Measurements from ENCODE around the gene UBAC1.
"Not testable (repeated sequence)": the region's sequence is repeated elsewhere in the genome, so short reads cannot be mapped to it uniquely, and the experiment has no call there.

Gene UBAC1

GRCh38 chr9:135978642-135979546 lies 17.7 kb upstream of the UBAC1 start:
- no peak for TF ChIP-seq ZNF274 (IDR thresholded peaks at IDR 0.05; ENCODE audit: low read depth, low read length)
- no peak overlapping the region for H3K4me3 ChIP-seq (ENCODE audit: low read length)

GRCh38 chr9:135976944-135977343 lies 15.8 kb upstream of the UBAC1 start:
- H3K4me3 ChIP-seq (ENCODE audit: low read length), result no peak overlapping the region
- TF ChIP-seq ZNF274 (IDR thresholded peaks at IDR 0.05; ENCODE audit: low read depth, low read length), result no peak

- no peak overlapping the region for H3K4me3 ChIP-seq (ENCODE audit: low read length)
- no peak for TF ChIP-seq ZNF274 (IDR thresholded peaks at IDR 0.05; ENCODE audit: low read depth, low read length)
Observed at GRCh38 chr9:135976531-135976930, 15.4 kb upstream of the UBAC1 start.

GRCh38 chr9:135975834-135976233 lies 14.7 kb upstream of the UBAC1 start:
- no peak for TF ChIP-seq ZNF274 (IDR thresholded peaks at IDR 0.05; ENCODE audit: low read depth, low read length)
- H3K4me3 ChIP-seq (ENCODE audit: low read length), result no peak overlapping the region

GRCh38 chr9:135974220-135974573 lies 13.0 kb upstream of the UBAC1 start:
- H3K4me3 ChIP-seq (ENCODE audit: low read length), result no peak overlapping the region
- TF ChIP-seq ZNF274 (IDR thresholded peaks at IDR 0.05; ENCODE audit: low read depth, low read length), result no peak

- no peak overlapping the region for H3K4me3 ChIP-seq (ENCODE audit: low read length)
Observed at GRCh38 chr9:135973277-135974219, 12.4 kb upstream of the UBAC1 start.

GRCh38 chr9:135971892-135972291 lies 10.7 kb upstream of the UBAC1 start:
- no peak overlapping the region for H3K4me3 ChIP-seq (ENCODE audit: low read length)
- TF ChIP-seq ZNF274 (IDR thresholded peaks at IDR 0.05; ENCODE audit: low read depth, low read length), result no peak

More at GRCh38 chr9:135973277-135974219, 12.4 kb upstream of the UBAC1 start:
- TF ChIP-seq ZNF274 (IDR thresholded peaks at IDR 0.05; ENCODE audit: low read depth, low read length), result no peak

DNA sequence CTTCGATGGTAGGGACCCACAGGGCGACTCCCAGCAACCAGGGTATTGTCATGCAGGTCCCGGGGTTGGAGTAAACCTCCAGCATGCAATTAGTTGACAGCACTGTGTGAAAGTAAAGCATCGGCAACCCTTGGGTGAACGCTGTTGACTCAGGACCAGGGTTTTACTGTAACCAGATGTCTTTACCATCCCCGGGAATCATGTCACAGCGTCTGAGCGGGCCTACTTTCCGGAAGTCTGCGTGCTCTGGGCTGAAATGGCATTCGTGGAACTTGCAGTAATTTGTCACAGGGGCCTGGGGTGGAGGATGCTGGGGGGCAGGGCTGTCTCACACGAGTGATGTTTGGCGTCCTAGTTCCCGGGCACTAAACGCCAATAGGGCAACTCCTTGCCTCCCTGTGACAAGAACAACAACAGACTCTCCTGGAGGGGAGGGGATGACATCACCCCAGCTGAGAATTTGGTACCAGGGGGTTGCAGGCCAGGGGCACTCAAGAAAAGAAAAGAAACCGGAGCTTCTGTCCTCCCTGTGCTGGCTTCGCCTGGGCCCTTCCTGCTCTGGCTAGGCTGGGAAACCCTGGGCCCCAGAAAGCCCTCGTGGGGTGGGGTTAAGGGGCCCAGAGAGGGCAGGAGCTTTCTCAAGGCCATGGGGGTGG lies 10.1 kb upstream of the UBAC1 start:
- no peak overlapping the region for H3K4me3 ChIP-seq (ENCODE audit: low read length)
- no peak for TF ChIP-seq ZNF274 (IDR thresholded peaks at IDR 0.05; ENCODE audit: low read depth, low read length)

- no peak overlapping the region for H3K4me3 ChIP-seq (ENCODE audit: low read length)
- no peak for TF ChIP-seq ZNF274 (IDR thresholded peaks at IDR 0.05; ENCODE audit: low read depth, low read length)
Observed at GRCh38 chr9:135970128-135970815, 9.1 kb upstream of the UBAC1 start.

GRCh38 chr9:135969064-135969683 lies 8.0 kb upstream of the UBAC1 start:
- no peak overlapping the region for H3K4me3 ChIP-seq (ENCODE audit: low read length)
- no peak for TF ChIP-seq ZNF274 (IDR thresholded peaks at IDR 0.05; ENCODE audit: low read depth, low read length)

DNA sequence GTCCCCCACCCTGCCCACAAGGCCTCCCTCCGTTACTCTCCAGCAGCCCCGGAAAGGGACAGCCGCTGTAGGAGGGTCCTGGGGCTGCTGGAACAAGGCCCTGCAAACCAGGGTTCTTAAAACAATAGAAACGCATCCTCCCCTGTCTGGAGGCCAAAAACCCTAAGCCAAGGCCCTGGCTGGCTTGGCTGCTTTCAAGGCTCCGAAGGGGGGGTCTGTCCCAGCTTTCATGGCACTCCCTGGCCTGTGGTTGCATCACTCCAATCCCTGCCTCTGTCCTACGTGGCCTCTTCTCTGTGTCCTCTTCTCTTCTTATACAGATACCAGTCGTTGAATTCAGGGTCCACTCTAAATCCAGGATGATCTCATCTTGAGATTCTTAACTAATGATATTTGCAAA lies 7.4 kb upstream of the UBAC1 start:
- no peak overlapping the region for H3K4me3 ChIP-seq (ENCODE audit: low read length)
- no peak for TF ChIP-seq ZNF274 (IDR thresholded peaks at IDR 0.05; ENCODE audit: low read depth, low read length)

DNA sequence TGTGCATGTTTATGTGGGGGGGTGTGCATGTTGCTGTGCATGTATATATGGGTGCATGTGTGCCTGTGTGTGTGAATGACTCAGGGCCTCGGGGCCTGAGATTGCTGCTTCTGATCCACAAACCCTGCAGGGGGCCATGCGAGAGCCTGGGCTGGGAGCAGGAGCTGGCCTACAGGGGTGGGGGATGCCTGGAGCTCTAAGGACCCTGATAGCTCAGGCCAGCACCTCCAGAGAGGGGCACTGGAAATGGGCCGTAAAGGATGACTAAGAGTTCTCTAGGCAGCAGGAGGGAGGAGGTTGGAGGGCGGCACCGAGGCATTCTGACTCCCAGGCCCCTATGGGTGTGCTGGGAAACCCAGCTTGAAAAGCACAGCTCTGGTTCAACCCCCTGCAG lies 6.9 kb upstream of the UBAC1 start:
- H3K4me3 ChIP-seq (ENCODE audit: low read length), result no peak overlapping the region
- no peak for TF ChIP-seq ZNF274 (IDR thresholded peaks at IDR 0.05; ENCODE audit: low read depth, low read length)

GRCh38 chr9:135966916-135967260 lies 5.7 kb upstream of the UBAC1 start:
- not testable (repeated sequence) for H3K4me3 ChIP-seq (ENCODE audit: low read length)

Data from GM08714 (cell line).